SK-N-MC (cell line): ENCODE results near the gene IQSEC3.

Experiments used
- EZH2 ChIP-seq: fragments of 200-600 bp; sonication (generic); IDR thresholded peaks from one replicate; pipeline ENCODE4 v1.6.1; 2017; ENCODE audit warnings: antibody characterized with exemption
- FOXP2 ChIP-seq: optimal IDR thresholded peaks from 2 replicates; pipeline ENCODE3; 2011; ENCODE audit warnings: mild to moderate bottlenecking, moderate library complexity; ENCODE audit not compliant: insufficient read depth; ENCODE audit errors: extremely low read length, control extremely low read depth
- POLR2AphosphoS5 ChIP-seq: IDR thresholded peaks from 2 replicates; pipeline ENCODE4 v1.6.1; 2012; ENCODE audit warnings: mild to moderate bottlenecking, low read depth, low read length, borderline replicate concordance

DNA sequence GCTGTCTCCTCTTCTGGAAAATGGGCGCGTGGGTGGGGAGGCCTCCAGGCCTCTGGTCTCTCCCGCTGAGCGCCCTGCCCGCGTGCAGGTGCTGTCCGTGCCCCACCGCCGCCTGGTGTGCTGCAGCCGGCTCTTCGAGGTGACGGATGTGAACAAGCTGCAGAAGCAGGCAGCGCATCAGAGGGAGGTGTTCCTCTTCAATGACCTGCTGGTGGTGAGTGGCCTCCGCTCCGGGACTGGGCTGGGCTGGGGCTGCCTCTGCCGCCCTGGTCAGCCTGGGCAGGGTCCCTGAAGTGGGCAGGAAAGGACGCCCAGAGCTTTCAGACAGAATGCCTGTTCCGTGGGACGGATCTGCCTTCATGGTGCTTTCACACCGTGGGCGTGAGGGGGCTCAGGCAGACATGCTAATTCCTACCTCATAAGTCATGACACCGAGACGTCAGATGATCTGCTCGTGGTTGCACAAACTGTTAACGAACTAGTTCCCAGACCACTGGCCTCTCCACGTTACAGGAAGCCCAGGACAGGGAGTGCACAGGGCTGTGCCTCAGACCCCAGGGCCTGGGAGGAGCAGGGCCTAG, 96.9 kb downstream of the IQSEC3 start:
- no peak for TF ChIP-seq POLR2AphosphoS5
- no peak for TF ChIP-seq EZH2
- no peak for TF ChIP-seq FOXP2
